Measurements from ENCODE around the gene KCNMA1.

Gene KCNMA1

GRCh38 chr10:77118603-77119282 lies 518.9 kb downstream of the KCNMA1 start:
- in situ Hi-C loops (cut with HindIII; ENCODE audit: low sequenced_read_pairs), result no loop called here

DNA sequence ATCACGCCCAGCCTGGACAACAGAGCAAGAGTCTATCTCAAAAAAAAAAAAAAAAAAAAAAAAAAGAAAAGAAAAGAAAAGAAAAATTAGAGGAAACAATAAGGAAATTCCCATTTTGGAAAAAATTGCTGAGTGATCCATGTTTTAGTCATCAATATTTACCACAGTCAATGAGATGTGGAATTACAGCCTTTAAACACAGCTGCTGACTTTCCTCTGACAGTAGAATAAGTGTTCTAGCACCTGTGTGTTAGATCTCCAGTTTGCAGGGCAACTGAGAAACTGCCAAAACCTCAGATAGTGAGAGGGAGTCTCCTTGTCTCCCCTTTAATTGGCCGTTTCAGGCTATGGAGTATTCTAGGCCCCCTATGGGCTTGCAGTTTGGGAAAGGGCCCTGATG lies 520.1 kb downstream of the KCNMA1 start:
- in situ Hi-C loops (cut with HindIII; ENCODE audit: low sequenced_read_pairs), result no loop called here

- in situ Hi-C loops (cut with HindIII; ENCODE audit: low sequenced_read_pairs), result no loop called here
These were observed 520.7 kb downstream of the KCNMA1 start for GRCh38 chr10:77116904-77117303.

DNA sequence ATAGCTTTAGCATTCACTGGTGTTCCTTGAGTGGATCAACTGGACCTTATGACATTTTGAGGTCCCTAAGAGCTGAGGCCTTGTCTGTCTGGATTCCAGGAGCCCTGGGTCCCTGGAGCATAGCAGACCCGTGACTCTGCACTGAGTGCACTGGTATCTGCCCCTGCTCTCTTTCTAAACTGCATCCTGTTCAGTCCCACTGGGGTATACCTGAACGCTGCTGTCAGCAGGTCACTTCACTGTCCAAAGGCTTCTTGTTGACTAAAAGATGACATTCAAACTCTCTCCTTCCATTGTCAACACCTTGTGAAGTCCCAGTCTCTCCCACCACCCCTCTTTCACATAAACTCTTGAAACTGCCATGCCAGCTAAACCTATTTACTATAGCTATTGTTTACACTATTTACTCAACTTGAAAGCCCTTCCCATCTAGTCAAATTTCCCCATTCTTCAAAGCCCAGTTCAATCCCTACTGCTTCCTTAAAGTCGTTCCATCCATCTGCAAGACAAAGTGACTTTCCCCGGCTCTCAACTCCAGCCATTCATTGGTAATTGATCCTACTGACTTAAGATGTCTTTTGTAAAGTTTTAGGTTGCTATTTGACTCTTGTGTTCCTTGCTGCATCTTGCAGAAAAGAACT lies 523.3 kb downstream of the KCNMA1 start:
- in situ Hi-C loops (cut with HindIII; ENCODE audit: low sequenced_read_pairs), result no loop called here

GRCh38 chr10:77111611-77112550 lies 525.7 kb downstream of the KCNMA1 start:
- in situ Hi-C loops (cut with HindIII; ENCODE audit: low sequenced_read_pairs), result no loop called here

GRCh38 chr10:77110757-77111156 lies 526.9 kb downstream of the KCNMA1 start:
- in situ Hi-C loops (cut with HindIII; ENCODE audit: low sequenced_read_pairs), result no loop called here

DNA sequence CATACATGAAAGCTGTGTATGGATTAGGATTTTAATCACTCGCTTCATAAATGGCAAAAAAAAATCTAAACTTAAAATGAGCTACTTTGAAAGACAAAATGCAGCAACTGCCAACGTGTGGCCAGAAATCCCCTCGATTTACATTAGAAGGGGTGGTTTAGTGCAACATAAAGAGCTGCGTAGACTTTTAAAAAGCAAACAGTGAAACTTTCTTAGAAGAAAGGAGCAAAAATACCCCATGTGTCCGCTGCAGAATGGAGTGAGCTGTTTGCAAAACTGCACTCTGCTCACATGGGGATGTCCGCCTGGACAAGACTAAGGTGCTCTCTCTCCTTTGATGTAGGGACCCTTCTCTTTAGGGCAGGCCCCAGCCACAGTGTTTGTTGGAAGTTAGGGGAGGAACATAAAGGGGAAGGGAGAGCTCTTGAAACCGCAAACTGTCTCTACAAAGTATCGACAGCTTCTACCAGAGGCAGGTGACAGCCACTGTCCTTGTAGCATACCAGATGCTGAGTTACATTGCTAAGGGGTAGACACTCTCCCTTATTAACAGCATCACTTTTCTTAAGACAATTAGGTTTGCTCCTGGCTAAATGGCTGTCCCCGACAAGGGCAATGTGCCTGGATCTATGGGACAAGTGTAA lies 528.1 kb downstream of the KCNMA1 start:
- in situ Hi-C loops (cut with HindIII; ENCODE audit: low sequenced_read_pairs), result no loop called here

DNA sequence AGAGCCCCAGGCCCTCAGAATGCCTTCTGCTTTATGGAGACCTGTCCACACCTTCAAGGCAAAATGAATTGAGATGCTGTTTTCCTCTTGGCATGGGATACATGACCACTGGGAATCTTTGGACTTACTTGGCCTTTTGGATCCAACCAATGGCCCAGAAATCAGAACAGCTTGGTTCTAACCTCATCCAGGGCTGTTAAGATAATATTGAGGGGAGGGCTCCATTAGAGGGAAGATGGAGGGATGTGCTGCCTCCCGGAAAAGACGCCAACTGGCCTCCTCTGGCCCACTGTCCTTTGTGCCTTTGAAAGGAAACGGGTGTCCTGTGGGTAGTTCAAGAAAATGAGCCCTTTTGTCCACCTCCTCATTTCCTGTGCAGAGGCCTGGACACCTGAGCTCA lies 530.9 kb downstream of the KCNMA1 start:
- in situ Hi-C loops (cut with HindIII; ENCODE audit: low sequenced_read_pairs), result no loop called here

- in situ Hi-C loops (cut with HindIII; ENCODE audit: low sequenced_read_pairs), result no loop called here
These were observed 531.8 kb downstream of the KCNMA1 start for GRCh38 chr10:77105761-77106221.

DNA sequence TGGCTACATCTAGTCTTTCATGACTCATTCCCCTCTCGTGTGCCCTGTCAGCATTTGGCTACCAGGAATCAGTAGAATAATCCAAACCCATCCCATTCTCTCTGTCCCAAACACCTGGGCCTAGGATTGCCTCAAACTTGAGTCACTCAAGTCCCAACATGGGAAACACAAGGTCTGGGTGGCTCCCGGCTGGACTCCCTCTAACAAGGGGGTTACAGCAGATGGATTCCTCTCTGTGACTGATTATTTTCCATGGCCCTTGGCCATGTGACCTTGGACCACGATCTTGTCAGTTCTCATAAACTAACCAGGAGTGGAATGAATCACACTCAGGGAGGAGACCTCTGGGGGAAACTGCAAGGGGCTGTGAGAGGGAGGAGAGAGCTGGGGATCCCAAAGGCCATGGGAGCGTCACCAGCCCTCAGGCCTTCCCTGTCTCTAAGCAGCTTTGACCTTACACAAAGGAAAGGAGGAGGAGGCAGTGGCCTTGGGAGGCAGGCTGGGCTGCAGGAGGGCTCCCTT lies 533.1 kb downstream of the KCNMA1 start:
- in situ Hi-C loops (cut with HindIII; ENCODE audit: low sequenced_read_pairs), result no loop called here

DNA sequence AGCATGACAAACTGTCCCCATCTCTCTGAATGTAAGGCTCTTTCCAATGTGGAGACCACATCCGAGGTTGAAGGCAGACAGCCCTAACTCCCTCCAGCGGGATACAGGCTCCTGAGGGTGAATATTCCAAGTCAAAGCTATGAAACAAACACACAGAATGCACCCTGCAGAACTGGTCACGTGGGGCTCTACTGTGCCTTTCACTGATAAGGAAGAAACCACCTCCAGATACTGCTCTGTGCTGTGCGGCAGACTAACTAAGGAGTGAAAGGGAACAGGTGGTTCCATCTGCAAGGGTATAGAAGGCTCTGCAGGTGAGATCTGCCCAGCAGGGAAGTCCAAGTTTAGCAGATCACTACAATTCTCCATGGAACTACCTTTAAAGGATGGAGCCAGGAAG lies 534.4 kb downstream of the KCNMA1 start:
- in situ Hi-C loops (cut with HindIII; ENCODE audit: low sequenced_read_pairs), result no loop called here

DNA sequence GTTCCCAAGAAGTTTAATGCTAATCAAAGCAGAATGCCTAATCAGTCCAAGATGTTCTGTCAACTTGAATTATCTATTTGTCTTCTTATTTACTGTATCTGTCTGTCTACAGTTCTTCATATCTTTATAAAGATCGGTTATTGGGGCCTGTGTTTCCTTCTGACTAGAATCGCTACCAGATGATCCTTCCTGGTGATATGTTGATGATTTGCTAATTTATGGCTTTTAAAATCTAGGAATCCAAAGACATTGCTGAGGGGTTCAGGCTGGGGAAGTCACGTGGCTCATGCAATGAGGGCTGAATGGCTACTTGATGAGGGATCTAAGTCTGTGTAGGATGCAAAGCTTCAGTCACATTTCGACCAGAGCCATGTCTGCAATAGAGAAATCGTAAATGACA lies 536.3 kb downstream of the KCNMA1 start:
- in situ Hi-C loops (cut with HindIII; ENCODE audit: low sequenced_read_pairs), result no loop called here

- in situ Hi-C loops (cut with HindIII; ENCODE audit: low sequenced_read_pairs), result no loop called here
These were observed 538.5 kb downstream of the KCNMA1 start for GRCh38 chr10:77099136-77099535.

DNA sequence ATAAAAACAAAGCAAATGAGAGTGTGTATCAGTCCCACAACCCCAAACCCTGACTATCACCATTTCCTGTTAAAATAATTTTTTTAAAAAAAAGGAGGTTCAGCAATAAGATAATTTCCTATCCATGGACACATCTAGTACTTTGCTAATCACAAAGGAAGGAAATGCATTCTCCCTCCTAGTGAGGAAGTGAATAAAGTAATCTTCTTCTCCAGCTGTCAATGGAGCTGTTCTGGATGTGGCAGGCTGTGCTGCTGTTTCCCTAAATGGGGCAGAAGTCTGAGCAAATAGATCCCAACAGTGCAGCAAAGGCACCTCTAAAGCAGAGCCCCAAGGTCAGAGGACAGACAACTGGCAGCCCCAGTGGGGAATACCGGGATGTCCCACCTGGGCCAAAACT lies 540.0 kb downstream of the KCNMA1 start:
- in situ Hi-C loops (cut with HindIII; ENCODE audit: low sequenced_read_pairs), result no loop called here

- in situ Hi-C loops (cut with HindIII; ENCODE audit: low sequenced_read_pairs), result no loop called here
These were observed 544.5 kb downstream of the KCNMA1 start for GRCh38 chr10:77093126-77093525.

GRCh38 chr10:77091597-77092165 lies 545.9 kb downstream of the KCNMA1 start:
- in situ Hi-C loops (cut with HindIII; ENCODE audit: low sequenced_read_pairs), result no loop called here

DNA sequence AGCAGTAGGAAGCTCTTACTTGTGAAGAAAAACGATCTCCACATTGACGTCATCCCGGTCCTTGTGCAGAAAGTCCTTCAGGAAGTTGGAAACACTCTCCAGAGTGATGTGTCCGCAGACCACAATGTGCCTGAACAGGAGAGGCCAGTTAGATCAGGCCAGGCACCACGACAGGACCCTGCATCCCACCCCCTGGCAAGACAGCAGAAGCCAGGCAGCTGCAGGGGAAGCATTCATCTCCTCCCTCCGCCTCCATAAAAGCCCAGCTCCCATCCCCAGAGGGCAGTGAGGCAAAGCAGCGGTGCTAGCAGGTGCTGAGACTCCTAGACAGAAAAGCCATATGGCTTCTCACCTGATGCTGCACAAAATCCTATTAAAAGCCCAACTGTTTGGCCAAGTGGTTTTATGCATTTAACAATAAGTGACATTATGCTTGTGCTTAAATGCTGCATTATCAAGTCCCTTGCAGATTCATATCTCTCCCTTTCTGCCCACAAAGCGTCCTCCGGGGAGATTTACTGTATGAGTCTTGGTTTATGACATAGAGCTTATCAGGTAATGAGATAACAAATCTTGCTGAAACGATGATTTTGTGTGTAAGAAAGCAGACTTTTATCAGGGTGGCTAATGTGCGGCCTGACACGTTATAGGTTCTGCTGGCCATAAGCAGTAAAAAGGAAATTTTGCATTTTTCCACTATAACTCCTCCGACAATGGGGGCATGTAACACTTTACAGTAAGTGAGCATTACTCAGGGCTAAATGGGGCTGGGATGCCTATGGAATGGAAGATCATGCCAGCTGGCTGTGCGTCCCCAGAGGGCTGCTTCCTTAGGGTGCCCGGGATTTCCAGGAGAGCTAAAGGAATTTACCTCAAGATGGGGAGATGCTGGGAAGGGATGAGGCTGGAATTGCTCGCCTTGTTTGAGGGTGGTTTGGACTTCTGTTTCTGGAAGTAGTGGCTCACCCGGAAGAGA lies 546.9 kb downstream of the KCNMA1 start:
- in situ Hi-C loops (cut with HindIII; ENCODE audit: low sequenced_read_pairs), result no loop called here

DNA sequence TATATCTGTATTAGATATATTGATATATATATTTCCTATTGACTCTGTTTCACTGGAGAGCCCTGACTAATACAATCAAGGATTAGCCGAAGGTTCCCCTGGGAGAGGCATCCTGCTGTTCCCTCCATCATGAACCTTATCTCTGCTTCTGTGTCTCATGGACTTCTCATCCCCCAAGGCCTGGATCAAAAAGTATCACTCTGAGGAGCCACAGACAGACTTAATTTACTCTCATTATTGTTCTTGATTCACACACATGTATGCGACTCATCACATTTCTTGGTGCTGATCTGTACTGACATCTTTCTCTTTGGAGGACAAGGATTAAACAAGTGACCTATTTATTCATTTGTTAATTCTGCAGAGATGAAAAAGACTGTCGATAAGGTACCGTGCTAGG lies 550.2 kb downstream of the KCNMA1 start:
- in situ Hi-C loops (cut with HindIII; ENCODE audit: low sequenced_read_pairs), result no loop called here

- in situ Hi-C loops (cut with HindIII; ENCODE audit: low sequenced_read_pairs), result no loop called here
These were observed 551.5 kb downstream of the KCNMA1 start for GRCh38 chr10:77086081-77086480.
